HG02852 (cell line): ENCODE measurements around the gene COX17.

Source experiments
- ATAC-seq: cut with Tn5 transposase; IDR thresholded peaks from one replicate; pipeline ENCODE4 v1.9.1; 2021; ENCODE audit warnings: mild to moderate bottlenecking, moderate library complexity; ENCODE audit not compliant: unreplicated experiment

Gene COX17

GRCh38 chr3:119625451-119626153 is 51.6 kb downstream of the COX17 start:
- no peak for ATAC-seq

GRCh38 chr3:119624002-119624720 is 53.0 kb downstream of the COX17 start:
- no peak for ATAC-seq

GRCh38 chr3:119620899-119621298 is 56.3 kb downstream of the COX17 start:
- no peak for ATAC-seq
